DND-41 (cell line): ENCODE results near the gene MVB12B.

Source experiments
- CTCF ChIP-seq: IDR thresholded peaks from 2 replicates; pipeline ENCODE4 v1.5.1; 2012; ENCODE audit warnings: borderline replicate concordance, low read length, moderate library complexity, mild to moderate bottlenecking; ENCODE audit not compliant: poor library complexity, severe bottlenecking; ENCODE audit errors: extremely low read depth
- EZH2 ChIP-seq: IDR thresholded peaks from 3 replicates; pipeline ENCODE4 v1.6.1; 2012; ENCODE audit warnings: borderline replicate concordance, low read depth, mild to moderate bottlenecking, moderate library complexity, low read length, inconsistent platforms; ENCODE audit not compliant: severe bottlenecking

- TF ChIP-seq CTCF (no peak), EZH2 (no peak)
Measured at GRCh38 chr9:126481862-126482261, 155.2 kb downstream of the MVB12B start.
